ENCODE data around the gene AQP4. TPM values are rescaled to one million over a fixed set of nuclear protein-coding genes. Genes with fewer than 3 reads are reported as not detected.

Gene AQP4
- total RNA-seq, 2 donors from 2014 or later, result not detected

- Histone ChIP-seq H3K4me1 (ENCODE audit: control insufficient read depth in 1 of 2, low read depth in 2 of 2) (no peaks in the 10 kb centered on the region), H3K36me3 (no peaks in the 10 kb centered on the region), H3K27me3 (replicated peaks; ENCODE audit: insufficient read depth) (no peaks in the 10 kb centered on the region), H3K4me3 (no peak overlapping the region), H3K9me3 (no peaks in the 10 kb centered on the region), H3K27ac (no peak overlapping the region)
- TF ChIP-seq CTCF (IDR thresholded peaks at IDR 0.05), result no peak
- DNase-seq (ENCODE audit: low spot score), result no peak
- ATAC-seq (ENCODE audit: insufficient number of reproducible peaks, low FRiP score, low read depth), result no peak
These were observed 12.1 kb downstream of the AQP4 start for GRCh38 chr18:26853401-26853800.

DNA sequence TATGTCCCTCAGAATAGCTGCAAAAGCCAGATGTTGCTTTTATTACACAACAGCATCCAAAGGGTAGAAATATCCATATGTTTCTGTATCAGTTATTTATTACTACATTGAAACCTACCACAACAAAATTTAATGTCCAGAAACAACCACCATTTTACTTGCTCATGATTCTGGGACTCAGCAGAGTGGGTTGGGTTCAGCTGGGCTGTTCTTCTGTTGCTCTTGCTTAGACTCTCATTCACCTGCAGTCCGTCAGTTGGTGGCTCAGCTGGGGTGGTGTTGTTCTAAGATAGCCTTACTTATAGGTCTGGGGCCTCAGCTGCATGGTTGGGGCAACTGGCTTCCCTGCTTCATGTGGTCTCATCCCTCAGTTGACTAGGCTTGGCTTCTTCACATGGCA is 21.7 kb downstream of the AQP4 start:
- Histone ChIP-seq H3K27me3 (replicated peaks; ENCODE audit: insufficient read depth) (no peaks in the 10 kb centered on the region), H3K4me3 (no peak overlapping the region), H3K36me3 (no peaks in the 10 kb centered on the region), H3K4me1 (ENCODE audit: control insufficient read depth in 1 of 2, low read depth in 2 of 2) (no peaks in the 10 kb centered on the region), H3K27ac (no peak overlapping the region), H3K9me3 (no peaks in the 10 kb centered on the region)
- ATAC-seq (ENCODE audit: insufficient number of reproducible peaks, low FRiP score, low read depth) (no peak), DNase-seq (ENCODE audit: low spot score) (no peak)
- no peak for TF ChIP-seq CTCF (IDR thresholded peaks at IDR 0.05)

GRCh38 chr18:26840965-26841364 is 24.5 kb downstream of the AQP4 start:
- no peak for ATAC-seq (ENCODE audit: insufficient number of reproducible peaks, low FRiP score, low read depth)
- no peak for TF ChIP-seq CTCF (IDR thresholded peaks at IDR 0.05)
- no peaks in the 10 kb centered on the region for H3K9me3 ChIP-seq

DNA sequence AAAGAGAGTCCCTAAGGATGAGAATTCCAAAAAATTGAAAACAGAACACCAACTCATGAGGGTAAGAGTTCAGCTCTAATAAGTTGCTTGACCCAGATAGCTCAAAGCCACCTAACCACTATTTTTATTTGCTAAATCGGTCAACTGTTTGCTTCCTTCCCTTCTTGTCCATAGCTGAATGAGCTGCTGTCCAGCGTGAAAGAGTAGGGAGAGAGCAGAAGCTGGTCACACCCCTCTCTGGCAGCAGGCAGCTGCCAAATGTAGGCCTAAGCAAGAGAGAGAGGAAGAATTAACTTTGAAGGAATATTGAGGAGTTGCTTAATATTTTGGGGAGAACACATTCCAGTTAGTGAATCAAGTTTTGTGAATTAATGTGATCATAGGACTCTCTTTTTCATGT is 25.9 kb downstream of the AQP4 start:
- ATAC-seq (ENCODE audit: insufficient number of reproducible peaks, low FRiP score, low read depth), result no peak

More at GRCh38 chr18:26840965-26841364, 24.5 kb downstream of the AQP4 start:
- no peaks in the 10 kb centered on the region for H3K4me1 ChIP-seq (ENCODE audit: control insufficient read depth in 1 of 2, low read depth in 2 of 2)
- no peak overlapping the region for H3K4me3 ChIP-seq
- DNase-seq (ENCODE audit: low spot score), result no peak
- no peak overlapping the region for H3K27ac ChIP-seq
- no peaks in the 10 kb centered on the region for H3K36me3 ChIP-seq
- H3K27me3 ChIP-seq (replicated peaks; ENCODE audit: insufficient read depth), result no peaks in the 10 kb centered on the region

DNA sequence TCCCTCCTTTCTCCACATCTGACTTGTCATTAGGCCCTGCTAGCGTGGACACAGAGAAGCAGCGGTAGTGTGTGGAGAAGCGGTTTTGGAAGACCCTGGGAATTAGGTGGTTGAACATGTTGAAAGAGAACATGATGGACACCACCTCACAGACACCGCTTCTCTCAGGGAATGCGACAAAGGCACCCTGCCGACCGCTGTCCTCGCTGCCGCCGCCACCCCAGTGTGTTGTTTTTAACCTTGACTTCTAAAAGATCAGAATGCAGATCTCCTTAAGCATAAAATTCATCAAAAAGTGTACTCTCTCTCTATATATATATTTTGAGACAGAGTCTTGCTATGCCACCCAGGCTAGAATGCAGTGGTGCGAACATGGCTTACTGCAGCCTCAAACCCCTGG is 33.2 kb downstream of the AQP4 start:
- Histone ChIP-seq H3K27me3 (replicated peaks; ENCODE audit: insufficient read depth) (no peaks in the 10 kb centered on the region), H3K27ac (no peak overlapping the region), H3K4me1 (ENCODE audit: control insufficient read depth in 1 of 2, low read depth in 2 of 2) (no peaks in the 10 kb centered on the region), H3K4me3 (no peak overlapping the region), H3K9me3 (no peaks in the 10 kb centered on the region), H3K36me3 (no peaks in the 10 kb centered on the region)
- no peak for TF ChIP-seq CTCF (IDR thresholded peaks at IDR 0.05)
- ATAC-seq (ENCODE audit: insufficient number of reproducible peaks, low FRiP score, low read depth) (no peak), DNase-seq (ENCODE audit: low spot score) (no peak)

More for the DNA sequence above, 25.9 kb downstream of the AQP4 start:
- Histone ChIP-seq H3K27me3 (replicated peaks; ENCODE audit: insufficient read depth) (no peaks in the 10 kb centered on the region), H3K4me1 (ENCODE audit: control insufficient read depth in 1 of 2, low read depth in 2 of 2) (no peaks in the 10 kb centered on the region), H3K4me3 (no peak overlapping the region), H3K36me3 (no peaks in the 10 kb centered on the region), H3K27ac (no peak overlapping the region), H3K9me3 (no peaks in the 10 kb centered on the region)
- no peak for TF ChIP-seq CTCF (IDR thresholded peaks at IDR 0.05)
- DNase-seq (ENCODE audit: low spot score), result no peak

All from thoracic aorta (tissue), 2 donors.